AG04449 (cell line): Measurements from ENCODE around the gene CFH.
"Not testable (repeated sequence)": the region's sequence is repeated elsewhere in the genome, so short reads cannot be mapped to it uniquely, and the experiment has no call there.

Source experiments
- CTCF ChIA-PET: fragments of 350-600 bp; formaldehyde crosslinking; extraction: SDS; loops from one replicate; lab custom pipeline; 2021; ENCODE audit warnings: antibody characterized with exemption; lab: Yijun Ruan, JAX
- POLR2A ChIA-PET: fragments of 400-600, 350-600 bp; formaldehyde crosslinking; extraction: SDS; loops from one replicate; lab custom pipeline; 2020; ENCODE audit warnings: antibody characterized with exemption, inconsistent platforms; lab: Yijun Ruan, JAX
- DNase-seq: peaks from one replicate; pipeline ENCODE4 v3.0.0-alpha.2; 2010; ENCODE audit warnings: low read depth, low spot score
- H3K4me3 ChIP-seq: 2 replicates; pipeline ENCODE4 v1.5.1; 2011; ENCODE audit warnings: low read depth, mild to moderate bottlenecking, control low read depth, low read length
- CTCF ChIP-seq: IDR thresholded peaks from one replicate; pipeline ENCODE4 v1.5.1; 2011; ENCODE audit warnings: mild to moderate bottlenecking, moderate library complexity, low read length, control low read depth, inconsistent platforms; ENCODE audit not compliant: insufficient read depth; ENCODE audit errors: missing control alignments

CFH gene

GRCh38 chr1:196685506-196685905, 33.7 kb downstream of the CFH start:
- CTCF ChIA-PET, result no interaction called here
- no peak for DNase-seq
- POLR2A ChIA-PET, result no interaction called here
- no peak overlapping the region for H3K4me3 ChIP-seq
- no peak for TF ChIP-seq CTCF

- DNase-seq, result no peak
- POLR2A ChIA-PET, result no interaction called here
- TF ChIP-seq CTCF, result no peak
- CTCF ChIA-PET, result no interaction called here
- no peak overlapping the region for H3K4me3 ChIP-seq
Measured at GRCh38 chr1:196689001-196689400, 37.2 kb downstream of the CFH start.

- H3K4me3 ChIP-seq, result no peak overlapping the region
- ChIA-PET POLR2A (no interaction called here), CTCF (no interaction called here)
- TF ChIP-seq CTCF, result no peak
- DNase-seq, result no peak
Measured at GRCh38 chr1:196690582-196690981, 38.7 kb downstream of the CFH start.

- POLR2A ChIA-PET, result no interaction called here
- no peak for TF ChIP-seq CTCF
- CTCF ChIA-PET, result no interaction called here
- no peak overlapping the region for H3K4me3 ChIP-seq
- DNase-seq, result no peak
Measured at GRCh38 chr1:196698993-196699392, 47.1 kb downstream of the CFH start.

- TF ChIP-seq CTCF, result no peak
- no peak for DNase-seq
- H3K4me3 ChIP-seq, result no peak overlapping the region
- POLR2A ChIA-PET, result no interaction called here
- CTCF ChIA-PET, result no interaction called here
Measured at GRCh38 chr1:196701144-196701543, 49.3 kb downstream of the CFH start.

- H3K4me3 ChIP-seq, CTCF ChIA-PET, DNase-seq, POLR2A ChIA-PET: not testable (repeated sequence)
Measured at GRCh38 chr1:196709892-196710291, 58.0 kb downstream of the CFH start.

GRCh38 chr1:196717868-196718267, 66.0 kb downstream of the CFH start:
- TF ChIP-seq CTCF, result no peak
- no peak for DNase-seq
- CTCF ChIA-PET, result no interaction called here
- POLR2A ChIA-PET, result no interaction called here
- H3K4me3 ChIP-seq, result no peak overlapping the region
